BE2C (cell line): ENCODE measurements around the gene PLXDC1.
"Not testable (repeated sequence)": the region's sequence is repeated elsewhere in the genome, so short reads cannot be mapped to it uniquely, and the experiment has no call there.

ENCODE experiments used
- DNase-seq: peaks from one replicate; pipeline ENCODE4 v3.0.0-alpha.2; 2020
- H3K27me3 ChIP-seq: fragments of 250-450 bp; sonication (Bioruptor Pico); 2 replicates; pipeline ENCODE4 v1.5.1; 2020; ENCODE audit warnings: mild to moderate bottlenecking
- H3K36me3 ChIP-seq: fragments of 250-450 bp; sonication (Bioruptor Pico); 2 replicates; pipeline ENCODE4 v1.5.1; 2020; ENCODE audit warnings: mild to moderate bottlenecking
- H3K4me1 ChIP-seq: fragments of 250-450 bp; sonication (Bioruptor Pico); 2 replicates; pipeline ENCODE4 v1.5.1; 2020
- H3K4me3 ChIP-seq: 2 replicates; pipeline ENCODE4 v1.5.1; 2011; ENCODE audit warnings: low read depth, low read length
- H3K9me3 ChIP-seq: fragments of 250-450 bp; sonication (Bioruptor Pico); 2 replicates; pipeline ENCODE4 v1.5.1; 2020
- TF ChIP-seq, protein P1 (sequence below): IDR thresholded peaks from 2 replicates; pipeline ENCODE4 v1.5.1; 2012; ENCODE audit warnings: mild to moderate bottlenecking, low read depth, low read length

PLXDC1 gene

DNA sequence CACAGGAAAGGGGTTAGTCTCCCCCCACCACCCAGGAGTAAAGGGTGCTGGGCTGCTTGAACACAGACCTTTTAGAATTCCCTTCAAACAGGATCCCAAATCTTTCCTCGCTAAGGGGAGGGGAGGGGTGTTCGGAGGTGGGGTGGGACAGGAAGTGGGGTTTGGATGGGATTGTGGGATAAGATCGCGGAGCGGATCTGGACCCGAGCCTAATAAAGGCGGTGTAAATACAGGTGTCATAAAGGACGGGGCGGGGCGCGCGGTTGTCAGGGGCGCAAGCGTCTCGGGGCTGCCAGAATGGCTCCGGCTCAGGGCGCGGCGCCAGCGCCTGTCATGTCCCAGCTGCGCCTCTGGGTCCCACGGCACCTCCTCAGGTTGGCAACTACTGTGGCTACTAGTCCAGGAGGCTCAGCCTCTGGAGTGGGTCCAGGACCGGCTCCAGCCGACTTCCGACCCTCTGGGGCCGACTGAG lies 124.4 kb downstream of the PLXDC1 start:
- H3K9me3 ChIP-seq = no peaks in the 10 kb centered on the region
- peaks cover 16% of the 10 kb centered on the region for H3K27me3 ChIP-seq
- peak overlapping the region; percentile 24; the same call in 1 of the 2 replicates for H3K4me3 ChIP-seq
- DNase-seq = peak; percentile 33
- TF ChIP-seq, protein P1, sequence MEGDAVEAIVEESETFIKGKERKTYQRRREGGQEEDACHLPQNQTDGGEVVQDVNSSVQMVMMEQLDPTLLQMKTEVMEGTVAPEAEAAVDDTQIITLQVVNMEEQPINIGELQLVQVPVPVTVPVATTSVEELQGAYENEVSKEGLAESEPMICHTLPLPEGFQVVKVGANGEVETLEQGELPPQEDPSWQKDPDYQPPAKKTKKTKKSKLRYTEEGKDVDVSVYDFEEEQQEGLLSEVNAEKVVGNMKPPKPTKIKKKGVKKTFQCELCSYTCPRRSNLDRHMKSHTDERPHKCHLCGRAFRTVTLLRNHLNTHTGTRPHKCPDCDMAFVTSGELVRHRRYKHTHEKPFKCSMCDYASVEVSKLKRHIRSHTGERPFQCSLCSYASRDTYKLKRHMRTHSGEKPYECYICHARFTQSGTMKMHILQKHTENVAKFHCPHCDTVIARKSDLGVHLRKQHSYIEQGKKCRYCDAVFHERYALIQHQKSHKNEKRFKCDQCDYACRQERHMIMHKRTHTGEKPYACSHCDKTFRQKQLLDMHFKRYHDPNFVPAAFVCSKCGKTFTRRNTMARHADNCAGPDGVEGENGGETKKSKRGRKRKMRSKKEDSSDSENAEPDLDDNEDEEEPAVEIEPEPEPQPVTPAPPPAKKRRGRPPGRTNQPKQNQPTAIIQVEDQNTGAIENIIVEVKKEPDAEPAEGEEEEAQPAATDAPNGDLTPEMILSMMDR = no peak
- no peaks in the 10 kb centered on the region for H3K36me3 ChIP-seq
- H3K4me1 ChIP-seq = no peaks in the 10 kb centered on the region

DNA sequence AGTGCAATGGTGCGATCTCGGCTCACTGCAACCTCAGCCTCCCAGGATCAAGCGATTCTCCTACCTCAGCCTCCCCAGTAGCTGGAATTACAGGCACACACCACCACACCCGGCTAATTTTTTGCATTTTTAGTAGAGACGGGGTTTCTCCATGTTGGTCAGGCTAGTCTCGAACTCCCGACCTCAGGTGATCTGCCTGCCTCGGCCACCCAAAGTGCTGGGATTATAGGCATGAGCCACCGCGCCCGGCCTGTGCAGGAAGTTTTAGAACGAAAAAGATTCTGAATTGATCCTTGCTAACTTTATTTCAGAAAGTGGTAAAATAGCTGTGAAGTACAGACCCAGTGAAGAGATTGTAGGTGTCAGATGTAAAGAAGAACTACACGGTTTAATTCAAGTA lies 125.1 kb downstream of the PLXDC1 start:
- not testable (repeated sequence) for DNase-seq, H3K36me3 ChIP-seq
- peaks cover 16% of the 10 kb centered on the region for H3K27me3 ChIP-seq

DNA sequence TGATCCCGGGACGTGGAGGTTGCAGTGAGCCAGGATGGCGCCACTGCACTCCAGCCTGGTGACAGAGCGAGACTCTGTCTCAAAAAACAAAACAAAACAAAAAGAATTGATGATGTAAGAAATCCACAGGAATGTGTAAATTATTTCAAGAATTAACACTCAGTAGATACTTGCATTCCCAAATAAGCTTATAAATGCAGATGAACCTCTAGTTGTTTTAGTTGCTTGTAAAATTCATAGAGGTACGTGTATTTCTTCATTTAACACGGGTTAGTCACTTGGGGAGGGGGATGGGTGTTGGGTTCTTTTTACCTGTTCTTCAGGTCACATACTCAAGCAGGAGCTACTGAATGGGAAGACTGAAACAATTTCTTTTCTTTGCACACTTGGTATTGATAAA lies 128.5 kb downstream of the PLXDC1 start:
- TF ChIP-seq, protein P1 = no peak
- DNase-seq = no peak

More for the DNA sequence above, 125.1 kb downstream of the PLXDC1 start:
- not testable (repeated sequence) for H3K9me3 ChIP-seq, H3K4me3 ChIP-seq, H3K4me1 ChIP-seq

DNA sequence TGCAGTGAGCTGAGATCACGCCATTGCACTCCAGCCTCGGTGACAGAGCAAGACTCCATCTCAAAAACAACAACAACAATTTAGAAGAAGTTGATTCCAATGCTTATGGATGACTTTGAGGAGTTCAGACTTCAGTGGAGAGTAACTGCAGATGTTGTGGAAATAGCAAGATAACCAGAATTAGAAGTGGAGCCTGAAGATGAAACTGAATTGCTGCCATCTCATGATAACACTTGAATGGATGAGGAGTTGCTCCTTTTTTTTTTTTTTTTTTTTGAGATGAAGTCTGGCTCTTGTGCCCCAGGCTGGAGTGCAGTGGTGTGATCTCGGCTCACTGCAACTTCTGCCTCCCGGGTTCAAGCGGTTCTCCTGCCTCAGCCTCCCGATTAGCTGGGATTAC lies 131.4 kb downstream of the PLXDC1 start:
- not testable (repeated sequence) for H3K36me3 ChIP-seq, H3K4me3 ChIP-seq, H3K9me3 ChIP-seq, H3K27me3 ChIP-seq, H3K4me1 ChIP-seq, DNase-seq

More for the DNA sequence above, 128.5 kb downstream of the PLXDC1 start:
- H3K4me1 ChIP-seq = no peaks in the 10 kb centered on the region
- peaks cover 16% of the 10 kb centered on the region for H3K27me3 ChIP-seq
- no peak overlapping the region for H3K4me3 ChIP-seq
- no peaks in the 10 kb centered on the region for H3K36me3 ChIP-seq
- H3K9me3 ChIP-seq = no peaks in the 10 kb centered on the region

DNA sequence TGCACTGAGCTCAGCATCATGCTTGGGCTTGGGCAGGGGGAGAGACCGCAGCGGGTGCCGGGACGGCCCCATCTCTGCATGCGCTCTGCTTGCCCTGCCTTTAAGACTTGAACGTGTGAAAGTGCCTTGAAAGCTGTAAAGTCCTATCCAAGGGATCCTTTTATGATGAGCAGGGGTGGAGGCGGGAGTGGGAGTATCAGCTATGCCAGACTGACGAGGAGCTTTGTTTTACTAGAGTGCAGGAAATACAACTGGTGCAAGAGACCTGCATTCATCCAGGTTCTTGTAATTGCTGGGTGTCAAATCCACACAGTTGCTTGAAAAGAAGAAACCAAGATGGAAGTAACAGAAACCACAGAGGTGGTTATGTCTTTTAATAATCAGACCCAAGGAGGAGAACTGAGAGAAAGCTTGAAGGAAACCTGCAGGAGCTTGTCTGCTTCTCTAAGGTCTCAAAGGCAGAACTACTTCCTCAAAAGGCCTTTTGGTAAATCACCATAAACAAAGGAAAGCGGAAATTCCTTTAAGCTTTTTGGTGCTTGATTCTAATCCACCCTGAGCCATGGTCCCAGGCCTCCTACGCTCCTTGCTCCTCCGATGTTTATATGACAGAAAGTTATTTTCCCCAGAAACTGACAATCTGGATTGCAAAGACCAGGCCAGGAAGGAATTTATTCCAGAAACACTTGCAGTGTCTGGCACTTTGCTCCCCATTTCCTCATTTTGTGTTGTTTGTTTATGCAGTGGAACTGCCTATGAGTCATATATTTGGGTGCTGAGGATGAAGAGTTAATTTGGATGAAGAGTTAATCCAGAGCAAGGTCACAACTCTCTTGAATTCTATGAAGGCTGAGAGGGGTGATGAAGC lies 132.9 kb downstream of the PLXDC1 start:
- Histone ChIP-seq H3K4me1 (no peaks in the 10 kb centered on the region), H3K27me3 (no peaks in the 10 kb centered on the region), H3K36me3 (no peaks in the 10 kb centered on the region), H3K9me3 (no peaks in the 10 kb centered on the region), H3K4me3 (no peak overlapping the region)
- TF ChIP-seq, protein P1 = no peak
- no peak for DNase-seq

DNA sequence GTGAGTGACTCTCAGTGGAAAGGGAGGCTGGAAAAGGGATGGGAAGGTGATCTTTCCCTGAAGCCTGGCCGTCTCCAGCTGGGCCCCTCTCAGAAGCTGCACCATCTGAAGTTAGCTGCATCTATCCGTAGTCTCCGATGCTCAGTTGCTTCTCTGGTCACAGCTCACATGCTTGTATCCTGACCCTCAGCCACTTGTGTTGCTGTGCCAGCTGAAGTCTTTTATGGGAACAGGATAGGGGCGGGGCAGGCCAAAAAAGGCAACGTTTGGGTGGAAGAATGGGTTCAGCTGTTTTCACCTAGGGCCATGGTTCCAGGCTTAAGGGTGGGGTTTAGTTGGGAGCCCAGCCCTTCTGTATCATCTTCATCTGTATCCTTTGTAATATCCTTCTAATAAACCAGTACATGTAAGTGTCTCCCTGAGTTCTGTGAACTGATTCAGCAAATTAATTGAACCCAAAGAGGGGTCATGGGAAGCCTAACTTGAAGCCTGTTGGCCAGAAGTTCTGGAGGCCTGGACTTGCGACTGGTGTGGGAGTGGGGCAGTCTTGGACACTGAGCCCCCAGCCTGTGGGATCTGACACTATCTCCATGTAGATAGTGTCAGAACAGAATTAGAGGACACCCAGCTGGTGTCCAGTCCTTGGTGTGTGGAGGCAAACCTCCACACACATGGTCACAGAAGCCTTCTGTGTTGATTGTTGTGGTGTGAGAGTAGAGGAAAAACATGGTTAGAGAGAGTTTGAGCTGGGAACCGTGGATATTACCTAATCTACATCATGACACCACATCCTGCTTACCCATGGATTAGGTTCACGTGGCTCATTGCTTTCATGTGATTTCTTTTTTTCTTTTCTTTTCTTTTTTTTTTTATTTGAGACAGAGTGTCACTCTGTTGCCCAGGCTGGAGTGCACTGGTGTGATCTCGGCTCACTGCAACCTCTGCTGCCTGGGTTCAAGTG lies 135.0 kb downstream of the PLXDC1 start:
- Histone ChIP-seq H3K9me3 (no peaks in the 10 kb centered on the region), H3K27me3 (no peaks in the 10 kb centered on the region), H3K4me1 (no peaks in the 10 kb centered on the region), H3K4me3 (no peak overlapping the region), H3K36me3 (no peaks in the 10 kb centered on the region)
- TF ChIP-seq, protein P1 = no peak
- no peak for DNase-seq
